ENCODE results near the gene TYMS. TPM values are rescaled to one million over a fixed set of nuclear protein-coding genes. Genes with fewer than 3 reads are reported as not detected.

TYMS gene
- polyA plus RNA-seq, 1 donor from 2014 or later = 3.3 TPM

DNA sequence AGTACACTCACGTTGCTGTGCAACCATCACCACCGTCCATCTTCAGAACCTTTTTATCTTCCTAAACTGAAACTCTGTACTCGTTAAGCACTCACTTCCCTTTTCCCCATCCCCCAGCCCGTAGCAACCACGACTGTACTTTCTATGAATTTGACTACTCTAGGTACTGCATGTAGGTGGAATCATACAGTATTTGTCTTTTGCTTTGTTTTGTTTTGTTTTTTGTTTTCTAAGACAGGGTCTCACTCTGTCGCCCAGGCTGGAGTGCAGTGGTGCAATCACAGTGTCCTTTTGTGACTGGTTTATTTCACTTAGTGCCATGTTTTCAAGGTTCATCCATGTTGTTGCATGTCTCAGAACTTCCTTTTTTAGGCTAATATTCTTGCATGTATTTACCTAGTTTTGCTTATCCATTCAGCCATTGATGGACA, 7.0 kb upstream of the TYMS start:
- Histone ChIP-seq H3K27ac (ENCODE audit: low read length) (no peak overlapping the region), H2AFZ (ENCODE audit: low read depth, low read length) (no peak overlapping the region), H3K4me2 (ENCODE audit: low read length) (no peak overlapping the region), H3K9me3 (ENCODE audit: low read length) (no peaks in the 10 kb centered on the region), H4K20me1 (ENCODE audit: insufficient read depth) (no peaks in the 10 kb centered on the region), H3K9me2 (ENCODE audit: insufficient read depth, low read length) (no peaks in the 10 kb centered on the region), H3F3A (ENCODE audit: insufficient read depth, low read length, poor library complexity, severe bottlenecking) (no peaks in the 10 kb centered on the region), H3K4me3 (ENCODE audit: low read length) (no peak overlapping the region), H3K36me3 (ENCODE audit: insufficient read depth, low read length) (no peaks in the 10 kb centered on the region), H3K9ac (ENCODE audit: low read length) (no peak overlapping the region), H3K27me3 (ENCODE audit: insufficient read depth, low read depth, low read length) (no peaks in the 10 kb centered on the region), H3K79me2 (replicated peaks; ENCODE audit: insufficient read depth, low read length) (no peaks in the 10 kb centered on the region)
- no peak for TF ChIP-seq EP300 (conservative IDR thresholded peaks at IDR 0.05; ENCODE audit: poor library complexity, severe bottlenecking)
- TF ChIP-seq EZH2 (IDR thresholded peaks at IDR 0.05; ENCODE audit: borderline replicate concordance, insufficient read depth, low read length, poor library complexity, severe bottlenecking) = no peak
- TF ChIP-seq RAD21 (conservative IDR thresholded peaks at IDR 0.05) = no peak
- no peak for TF ChIP-seq POLR2AphosphoS5 (IDR thresholded peaks at IDR 0.05)
- TF ChIP-seq SMC3 (conservative IDR thresholded peaks at IDR 0.05; ENCODE audit: poor library complexity) = no peak
- TF ChIP-seq CTCF (IDR thresholded peaks at IDR 0.05; ENCODE audit: poor library complexity, severe bottlenecking) = no peak

DNA sequence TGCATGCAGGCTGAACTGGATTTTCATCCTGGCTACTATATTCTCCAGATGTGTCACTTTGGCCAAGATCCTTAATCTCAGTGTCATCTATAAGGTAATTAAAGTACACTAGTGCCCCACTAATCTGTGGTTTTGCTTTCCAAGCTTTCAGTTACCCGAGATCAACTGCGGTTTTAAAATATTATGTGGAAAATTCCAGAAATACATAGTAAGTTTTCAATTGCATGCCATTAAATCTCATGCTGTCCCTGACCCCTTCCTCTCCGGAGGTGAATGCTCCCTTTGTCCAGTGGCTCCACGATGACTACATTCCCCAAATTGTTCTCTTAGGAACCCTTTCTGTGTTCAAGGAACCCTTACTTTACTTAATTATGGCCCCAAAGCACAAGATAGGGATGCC, 5.3 kb upstream of the TYMS start:
- H3K36me3 ChIP-seq (ENCODE audit: insufficient read depth, low read length) = no peaks in the 10 kb centered on the region
- no peak overlapping the region for H3K27ac ChIP-seq (ENCODE audit: low read length)
- H3K4me3 ChIP-seq (ENCODE audit: low read length) = no peak overlapping the region
- no peaks in the 10 kb centered on the region for H3K9me2 ChIP-seq (ENCODE audit: insufficient read depth, low read length)
- no peaks in the 10 kb centered on the region for H4K20me1 ChIP-seq (ENCODE audit: insufficient read depth)
- H3K79me2 ChIP-seq (replicated peaks; ENCODE audit: insufficient read depth, low read length) = no peaks in the 10 kb centered on the region
- no peak overlapping the region for H3K4me2 ChIP-seq (ENCODE audit: low read length)
- no peaks in the 10 kb centered on the region for H3K27me3 ChIP-seq (ENCODE audit: insufficient read depth, low read depth, low read length)
- H3K9ac ChIP-seq (ENCODE audit: low read length) = no peak overlapping the region
- no peaks in the 10 kb centered on the region for H3K9me3 ChIP-seq (ENCODE audit: low read length)
- no peak overlapping the region for H2AFZ ChIP-seq (ENCODE audit: low read depth, low read length)
- no peaks in the 10 kb centered on the region for H3F3A ChIP-seq (ENCODE audit: insufficient read depth, low read length, poor library complexity, severe bottlenecking)
- TF ChIP-seq EZH2 (IDR thresholded peaks at IDR 0.05; ENCODE audit: borderline replicate concordance, insufficient read depth, low read length, poor library complexity, severe bottlenecking) (no peak), RAD21 (conservative IDR thresholded peaks at IDR 0.05) (no peak)

GRCh38 chr18:653512-653911, 3.9 kb upstream of the TYMS start:
- Histone ChIP-seq H3K4me3 (ENCODE audit: low read length) (no peak overlapping the region), H3K9me3 (ENCODE audit: low read length) (no peaks in the 10 kb centered on the region), H3K79me2 (replicated peaks; ENCODE audit: insufficient read depth, low read length) (no peaks in the 10 kb centered on the region), H3K9me2 (ENCODE audit: insufficient read depth, low read length) (no peaks in the 10 kb centered on the region), H3K36me3 (ENCODE audit: insufficient read depth, low read length) (no peaks in the 10 kb centered on the region), H2AFZ (ENCODE audit: low read depth, low read length) (no peak overlapping the region), H3K27ac (ENCODE audit: low read length) (no peak overlapping the region), H3K4me2 (ENCODE audit: low read length) (no peak overlapping the region), H3F3A (ENCODE audit: insufficient read depth, low read length, poor library complexity, severe bottlenecking) (no peaks in the 10 kb centered on the region), H3K9ac (ENCODE audit: low read length) (no peak overlapping the region), H4K20me1 (ENCODE audit: insufficient read depth) (no peaks in the 10 kb centered on the region), H3K27me3 (ENCODE audit: insufficient read depth, low read depth, low read length) (no peaks in the 10 kb centered on the region)
- no peak for TF ChIP-seq EP300 (conservative IDR thresholded peaks at IDR 0.05; ENCODE audit: poor library complexity, severe bottlenecking)
- no peak for TF ChIP-seq EZH2 (IDR thresholded peaks at IDR 0.05; ENCODE audit: borderline replicate concordance, insufficient read depth, low read length, poor library complexity, severe bottlenecking)
- TF ChIP-seq, protein P1, sequence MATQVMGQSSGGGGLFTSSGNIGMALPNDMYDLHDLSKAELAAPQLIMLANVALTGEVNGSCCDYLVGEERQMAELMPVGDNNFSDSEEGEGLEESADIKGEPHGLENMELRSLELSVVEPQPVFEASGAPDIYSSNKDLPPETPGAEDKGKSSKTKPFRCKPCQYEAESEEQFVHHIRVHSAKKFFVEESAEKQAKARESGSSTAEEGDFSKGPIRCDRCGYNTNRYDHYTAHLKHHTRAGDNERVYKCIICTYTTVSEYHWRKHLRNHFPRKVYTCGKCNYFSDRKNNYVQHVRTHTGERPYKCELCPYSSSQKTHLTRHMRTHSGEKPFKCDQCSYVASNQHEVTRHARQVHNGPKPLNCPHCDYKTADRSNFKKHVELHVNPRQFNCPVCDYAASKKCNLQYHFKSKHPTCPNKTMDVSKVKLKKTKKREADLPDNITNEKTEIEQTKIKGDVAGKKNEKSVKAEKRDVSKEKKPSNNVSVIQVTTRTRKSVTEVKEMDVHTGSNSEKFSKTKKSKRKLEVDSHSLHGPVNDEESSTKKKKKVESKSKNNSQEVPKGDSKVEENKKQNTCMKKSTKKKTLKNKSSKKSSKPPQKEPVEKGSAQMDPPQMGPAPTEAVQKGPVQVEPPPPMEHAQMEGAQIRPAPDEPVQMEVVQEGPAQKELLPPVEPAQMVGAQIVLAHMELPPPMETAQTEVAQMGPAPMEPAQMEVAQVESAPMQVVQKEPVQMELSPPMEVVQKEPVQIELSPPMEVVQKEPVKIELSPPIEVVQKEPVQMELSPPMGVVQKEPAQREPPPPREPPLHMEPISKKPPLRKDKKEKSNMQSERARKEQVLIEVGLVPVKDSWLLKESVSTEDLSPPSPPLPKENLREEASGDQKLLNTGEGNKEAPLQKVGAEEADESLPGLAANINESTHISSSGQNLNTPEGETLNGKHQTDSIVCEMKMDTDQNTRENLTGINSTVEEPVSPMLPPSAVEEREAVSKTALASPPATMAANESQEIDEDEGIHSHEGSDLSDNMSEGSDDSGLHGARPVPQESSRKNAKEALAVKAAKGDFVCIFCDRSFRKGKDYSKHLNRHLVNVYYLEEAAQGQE (IDR thresholded peaks at IDR 0.05; ENCODE audit: borderline replicate concordance) = no peak
- no peak for TF ChIP-seq MXI1 (conservative IDR thresholded peaks at IDR 0.05; ENCODE audit: poor library complexity, severe bottlenecking)
- TF ChIP-seq SMC3 (conservative IDR thresholded peaks at IDR 0.05; ENCODE audit: poor library complexity) = no peak
- no peak for TF ChIP-seq TAF1 (IDR thresholded peaks at IDR 0.05; ENCODE audit: low read depth)
- TF ChIP-seq CTCF (IDR thresholded peaks at IDR 0.05; ENCODE audit: poor library complexity, severe bottlenecking) = no peak
- no peak for TF ChIP-seq POLR2AphosphoS5 (IDR thresholded peaks at IDR 0.05)
- no peak for TF ChIP-seq RAD21 (conservative IDR thresholded peaks at IDR 0.05)
